ENCODE data around the gene ACO1.
A peak's percentile ranks its signal among the peaks of the same experiment; 100 is the strongest.
"Not testable (repeated sequence)": the region's sequence is repeated elsewhere in the genome, so short reads cannot be mapped to it uniquely, and the experiment has no call there.

ACO1 gene

GRCh38 chr9:32347571-32347970, 36.9 kb upstream of the ACO1 start:
- no peak for TF ChIP-seq CTCF (IDR thresholded peaks at IDR 0.05; ENCODE audit: low read length, missing control alignments)
- no peak overlapping the region for H3K4me3 ChIP-seq (replicated peaks; ENCODE audit: low read depth, low read length)
- no peak for DNase-seq (ENCODE audit: low read depth)

GRCh38 chr9:32348106-32348695, 36.2 kb upstream of the ACO1 start:
- TF ChIP-seq CTCF (IDR thresholded peaks at IDR 0.05; ENCODE audit: low read length, missing control alignments) = no peak

GRCh38 chr9:32349013-32349412, 35.4 kb upstream of the ACO1 start:
- H3K4me3 ChIP-seq (replicated peaks; ENCODE audit: low read depth, low read length) = no peak overlapping the region
- DNase-seq (ENCODE audit: low read depth) = no peak
- TF ChIP-seq CTCF (IDR thresholded peaks at IDR 0.05; ENCODE audit: low read length, missing control alignments) = no peak

More at GRCh38 chr9:32348106-32348695, 36.2 kb upstream of the ACO1 start:
- DNase-seq (ENCODE audit: low read depth) = peak; percentile 39
- H3K4me3 ChIP-seq (replicated peaks; ENCODE audit: low read depth, low read length) = no peak overlapping the region

GRCh38 chr9:32350682-32351081, 33.8 kb upstream of the ACO1 start:
- TF ChIP-seq CTCF (IDR thresholded peaks at IDR 0.05; ENCODE audit: low read length, missing control alignments) = peak; percentile 29
- peak; percentile 56 for DNase-seq (ENCODE audit: low read depth)
- no peak overlapping the region for H3K4me3 ChIP-seq (replicated peaks; ENCODE audit: low read depth, low read length)

- TF ChIP-seq CTCF (IDR thresholded peaks at IDR 0.05; ENCODE audit: low read length, missing control alignments) = peak; percentile 30
- DNase-seq (ENCODE audit: low read depth) = no peak
- no peak overlapping the region for H3K4me3 ChIP-seq (replicated peaks; ENCODE audit: low read depth, low read length)
Measured at GRCh38 chr9:32351845-32352244, 32.6 kb upstream of the ACO1 start.

- H3K4me3 ChIP-seq (replicated peaks; ENCODE audit: low read depth, low read length); DNase-seq (ENCODE audit: low read depth): not testable (repeated sequence)
Measured at GRCh38 chr9:32353476-32353875, 31.0 kb upstream of the ACO1 start.

- DNase-seq (ENCODE audit: low read depth) = no peak
- H3K4me3 ChIP-seq (replicated peaks; ENCODE audit: low read depth, low read length) = no peak overlapping the region
- TF ChIP-seq CTCF (IDR thresholded peaks at IDR 0.05; ENCODE audit: low read length, missing control alignments) = no peak
Measured at GRCh38 chr9:32359452-32359851, 25.0 kb upstream of the ACO1 start.

All from fibroblast of pulmonary artery (primary cell).